ENCODE measurements around the gene CYP4V2. TPM values are rescaled to one million over a fixed set of nuclear protein-coding genes. Genes with fewer than 3 reads are reported as not detected.

The CYP4V2 gene
- polyA plus RNA-seq, 1 donor from 2014 or later: 5.6 TPM

GRCh38 chr4:186169945-186170802 lies 21.2 kb upstream of the CYP4V2 start:
- H3K9me3 ChIP-seq (ENCODE audit: low read length): no peaks in the 10 kb centered on the region
- H3K4me2 ChIP-seq (ENCODE audit: low read length): no peak overlapping the region
- H3K4me3 ChIP-seq (ENCODE audit: low read length): no peak overlapping the region
- no peak overlapping the region for H2AFZ ChIP-seq (ENCODE audit: low read depth, low read length)
- no peaks in the 10 kb centered on the region for H3K9me2 ChIP-seq (ENCODE audit: insufficient read depth, low read length)
- TF ChIP-seq EZH2 (IDR thresholded peaks at IDR 0.05; ENCODE audit: borderline replicate concordance, insufficient read depth, low read length, poor library complexity, severe bottlenecking) (no peak), EP300 (conservative IDR thresholded peaks at IDR 0.05; ENCODE audit: poor library complexity, severe bottlenecking) (no peak), SMC3 (conservative IDR thresholded peaks at IDR 0.05; ENCODE audit: poor library complexity) (no peak), RAD21 (conservative IDR thresholded peaks at IDR 0.05) (no peak), CTCF (IDR thresholded peaks at IDR 0.05; ENCODE audit: poor library complexity, severe bottlenecking) (no peak)
- no peaks in the 10 kb centered on the region for H3F3A ChIP-seq (ENCODE audit: insufficient read depth, low read length, poor library complexity, severe bottlenecking)
- no peaks in the 10 kb centered on the region for H3K79me2 ChIP-seq (replicated peaks; ENCODE audit: insufficient read depth, low read length)
- no peaks in the 10 kb centered on the region for H3K27me3 ChIP-seq (ENCODE audit: insufficient read depth, low read depth, low read length)
- H3K27ac ChIP-seq (ENCODE audit: low read length): no peak overlapping the region
- H4K20me1 ChIP-seq (ENCODE audit: insufficient read depth): no peaks in the 10 kb centered on the region
- H3K36me3 ChIP-seq (ENCODE audit: insufficient read depth, low read length): no peaks in the 10 kb centered on the region
- no peak overlapping the region for H3K9ac ChIP-seq (ENCODE audit: low read length)

GRCh38 chr4:186170966-186171365 lies 20.4 kb upstream of the CYP4V2 start:
- no peaks in the 10 kb centered on the region for H3K79me2 ChIP-seq (replicated peaks; ENCODE audit: insufficient read depth, low read length)
- TF ChIP-seq EZH2 (IDR thresholded peaks at IDR 0.05; ENCODE audit: borderline replicate concordance, insufficient read depth, low read length, poor library complexity, severe bottlenecking): no peak
- TF ChIP-seq MXI1 (conservative IDR thresholded peaks at IDR 0.05; ENCODE audit: poor library complexity, severe bottlenecking): no peak
- TF ChIP-seq SMC3 (conservative IDR thresholded peaks at IDR 0.05; ENCODE audit: poor library complexity): no peak
- TF ChIP-seq CTCF (IDR thresholded peaks at IDR 0.05; ENCODE audit: poor library complexity, severe bottlenecking): no peak
- no peak for TF ChIP-seq POLR2AphosphoS5 (IDR thresholded peaks at IDR 0.05)

GRCh38 chr4:186172546-186172945 lies 18.8 kb upstream of the CYP4V2 start:
- Histone ChIP-seq H3K27me3 (ENCODE audit: insufficient read depth, low read depth, low read length) (no peaks in the 10 kb centered on the region), H3K9ac (ENCODE audit: low read length) (no peak overlapping the region), H3K9me3 (ENCODE audit: low read length) (no peaks in the 10 kb centered on the region), H3K9me2 (ENCODE audit: insufficient read depth, low read length) (no peaks in the 10 kb centered on the region), H4K20me1 (ENCODE audit: insufficient read depth) (no peaks in the 10 kb centered on the region), H3K4me3 (ENCODE audit: low read length) (no peak overlapping the region), H3K79me2 (replicated peaks; ENCODE audit: insufficient read depth, low read length) (no peaks in the 10 kb centered on the region), H2AFZ (ENCODE audit: low read depth, low read length) (no peak overlapping the region), H3K27ac (ENCODE audit: low read length) (no peak overlapping the region), H3K4me2 (ENCODE audit: low read length) (no peak overlapping the region), H3K36me3 (ENCODE audit: insufficient read depth, low read length) (no peaks in the 10 kb centered on the region), H3F3A (ENCODE audit: insufficient read depth, low read length, poor library complexity, severe bottlenecking) (no peaks in the 10 kb centered on the region)
- TF ChIP-seq EZH2 (IDR thresholded peaks at IDR 0.05; ENCODE audit: borderline replicate concordance, insufficient read depth, low read length, poor library complexity, severe bottlenecking) (no peak), TAF1 (IDR thresholded peaks at IDR 0.05; ENCODE audit: low read depth) (no peak), POLR2AphosphoS5 (IDR thresholded peaks at IDR 0.05) (no peak), RAD21 (conservative IDR thresholded peaks at IDR 0.05) (no peak), REST (IDR thresholded peaks at IDR 0.05; ENCODE audit: borderline replicate concordance) (no peak), EP300 (conservative IDR thresholded peaks at IDR 0.05; ENCODE audit: poor library complexity, severe bottlenecking) (no peak), MXI1 (conservative IDR thresholded peaks at IDR 0.05; ENCODE audit: poor library complexity, severe bottlenecking) (no peak), SMC3 (conservative IDR thresholded peaks at IDR 0.05; ENCODE audit: poor library complexity) (no peak)

More at GRCh38 chr4:186170966-186171365, 20.4 kb upstream of the CYP4V2 start:
- H3K27ac ChIP-seq (ENCODE audit: low read length): no peak overlapping the region
- no peaks in the 10 kb centered on the region for H3K36me3 ChIP-seq (ENCODE audit: insufficient read depth, low read length)
- no peaks in the 10 kb centered on the region for H3F3A ChIP-seq (ENCODE audit: insufficient read depth, low read length, poor library complexity, severe bottlenecking)
- no peak overlapping the region for H3K4me3 ChIP-seq (ENCODE audit: low read length)
- no peak overlapping the region for H3K4me2 ChIP-seq (ENCODE audit: low read length)
- no peaks in the 10 kb centered on the region for H4K20me1 ChIP-seq (ENCODE audit: insufficient read depth)
- H3K9ac ChIP-seq (ENCODE audit: low read length): no peak overlapping the region
- H3K9me3 ChIP-seq (ENCODE audit: low read length): no peaks in the 10 kb centered on the region
- no peaks in the 10 kb centered on the region for H3K9me2 ChIP-seq (ENCODE audit: insufficient read depth, low read length)
- no peak overlapping the region for H2AFZ ChIP-seq (ENCODE audit: low read depth, low read length)
- H3K27me3 ChIP-seq (ENCODE audit: insufficient read depth, low read depth, low read length): no peaks in the 10 kb centered on the region
